ENCODE data around the gene NUP85.

DNA sequence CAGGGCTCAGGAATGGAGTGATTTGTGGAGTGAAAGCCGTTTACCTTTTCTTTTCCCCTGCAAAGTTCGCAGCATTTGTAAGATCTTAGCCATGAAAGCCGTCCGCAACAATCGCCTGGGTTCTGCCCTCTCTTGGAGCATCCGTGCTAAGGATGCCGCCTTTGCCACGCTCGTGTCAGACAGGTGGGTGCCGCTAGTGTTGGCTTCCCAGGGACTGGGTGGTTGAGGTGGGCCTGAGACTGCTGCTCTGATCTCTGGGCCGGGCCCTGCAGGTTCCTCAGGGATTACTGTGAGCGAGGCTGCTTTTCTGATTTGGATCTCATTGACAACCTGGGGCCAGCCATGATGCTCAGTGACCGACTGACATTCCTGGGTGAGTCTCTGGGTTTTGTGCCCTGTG lies 27.3 kb downstream of the NUP85 start:
- TF ChIP-seq, protein P1, sequence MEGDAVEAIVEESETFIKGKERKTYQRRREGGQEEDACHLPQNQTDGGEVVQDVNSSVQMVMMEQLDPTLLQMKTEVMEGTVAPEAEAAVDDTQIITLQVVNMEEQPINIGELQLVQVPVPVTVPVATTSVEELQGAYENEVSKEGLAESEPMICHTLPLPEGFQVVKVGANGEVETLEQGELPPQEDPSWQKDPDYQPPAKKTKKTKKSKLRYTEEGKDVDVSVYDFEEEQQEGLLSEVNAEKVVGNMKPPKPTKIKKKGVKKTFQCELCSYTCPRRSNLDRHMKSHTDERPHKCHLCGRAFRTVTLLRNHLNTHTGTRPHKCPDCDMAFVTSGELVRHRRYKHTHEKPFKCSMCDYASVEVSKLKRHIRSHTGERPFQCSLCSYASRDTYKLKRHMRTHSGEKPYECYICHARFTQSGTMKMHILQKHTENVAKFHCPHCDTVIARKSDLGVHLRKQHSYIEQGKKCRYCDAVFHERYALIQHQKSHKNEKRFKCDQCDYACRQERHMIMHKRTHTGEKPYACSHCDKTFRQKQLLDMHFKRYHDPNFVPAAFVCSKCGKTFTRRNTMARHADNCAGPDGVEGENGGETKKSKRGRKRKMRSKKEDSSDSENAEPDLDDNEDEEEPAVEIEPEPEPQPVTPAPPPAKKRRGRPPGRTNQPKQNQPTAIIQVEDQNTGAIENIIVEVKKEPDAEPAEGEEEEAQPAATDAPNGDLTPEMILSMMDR (IDR thresholded peaks at IDR 0.05), result no peak
- TF ChIP-seq POLR2AphosphoS5 (IDR thresholded peaks at IDR 0.05; ENCODE audit: low read depth, low read length) (no peak), TCF7L2 (IDR thresholded peaks at IDR 0.05; ENCODE audit: low read depth, low read length) (no peak), SIN3A (IDR thresholded peaks at IDR 0.05; ENCODE audit: borderline replicate concordance, insufficient read depth, low read depth, low read length) (no peak)
- TF ChIP-seq, protein P2, sequence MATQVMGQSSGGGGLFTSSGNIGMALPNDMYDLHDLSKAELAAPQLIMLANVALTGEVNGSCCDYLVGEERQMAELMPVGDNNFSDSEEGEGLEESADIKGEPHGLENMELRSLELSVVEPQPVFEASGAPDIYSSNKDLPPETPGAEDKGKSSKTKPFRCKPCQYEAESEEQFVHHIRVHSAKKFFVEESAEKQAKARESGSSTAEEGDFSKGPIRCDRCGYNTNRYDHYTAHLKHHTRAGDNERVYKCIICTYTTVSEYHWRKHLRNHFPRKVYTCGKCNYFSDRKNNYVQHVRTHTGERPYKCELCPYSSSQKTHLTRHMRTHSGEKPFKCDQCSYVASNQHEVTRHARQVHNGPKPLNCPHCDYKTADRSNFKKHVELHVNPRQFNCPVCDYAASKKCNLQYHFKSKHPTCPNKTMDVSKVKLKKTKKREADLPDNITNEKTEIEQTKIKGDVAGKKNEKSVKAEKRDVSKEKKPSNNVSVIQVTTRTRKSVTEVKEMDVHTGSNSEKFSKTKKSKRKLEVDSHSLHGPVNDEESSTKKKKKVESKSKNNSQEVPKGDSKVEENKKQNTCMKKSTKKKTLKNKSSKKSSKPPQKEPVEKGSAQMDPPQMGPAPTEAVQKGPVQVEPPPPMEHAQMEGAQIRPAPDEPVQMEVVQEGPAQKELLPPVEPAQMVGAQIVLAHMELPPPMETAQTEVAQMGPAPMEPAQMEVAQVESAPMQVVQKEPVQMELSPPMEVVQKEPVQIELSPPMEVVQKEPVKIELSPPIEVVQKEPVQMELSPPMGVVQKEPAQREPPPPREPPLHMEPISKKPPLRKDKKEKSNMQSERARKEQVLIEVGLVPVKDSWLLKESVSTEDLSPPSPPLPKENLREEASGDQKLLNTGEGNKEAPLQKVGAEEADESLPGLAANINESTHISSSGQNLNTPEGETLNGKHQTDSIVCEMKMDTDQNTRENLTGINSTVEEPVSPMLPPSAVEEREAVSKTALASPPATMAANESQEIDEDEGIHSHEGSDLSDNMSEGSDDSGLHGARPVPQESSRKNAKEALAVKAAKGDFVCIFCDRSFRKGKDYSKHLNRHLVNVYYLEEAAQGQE (IDR thresholded peaks at IDR 0.05; ENCODE audit: insufficient read depth in 1 of 2, low read depth in 2 of 2, low read length in 1 of 2), result no peak
